Measurements from ENCODE around the gene SOX15.
"Not testable (repeated sequence)": the region's sequence is repeated elsewhere in the genome, so short reads cannot be mapped to it uniquely, and the experiment has no call there.

Gene SOX15

DNA sequence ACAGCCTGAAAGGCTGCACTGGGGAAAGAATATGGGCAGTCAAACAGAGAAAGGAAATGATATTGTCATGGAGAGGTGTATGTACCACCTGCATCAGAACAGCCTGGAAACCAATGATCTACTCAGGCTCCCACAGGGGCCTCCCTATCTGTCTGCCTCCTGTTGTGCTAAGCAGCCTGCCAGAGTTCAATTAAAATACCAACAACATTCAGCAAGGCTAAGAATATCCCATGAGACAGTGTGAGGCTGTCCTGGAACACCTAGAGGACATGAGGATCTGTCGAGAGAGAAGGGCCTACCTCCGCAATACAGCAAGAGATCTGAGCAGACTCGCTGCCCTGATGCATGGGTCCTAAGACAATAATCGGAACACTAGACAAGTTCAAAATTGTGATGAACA lies 16.4 kb upstream of the SOX15 start:
- DNase-seq, result no peak

- DNase-seq, result not testable (repeated sequence)
Observed at GRCh38 chr17:7597561-7597960, 7.7 kb upstream of the SOX15 start.

DNA sequence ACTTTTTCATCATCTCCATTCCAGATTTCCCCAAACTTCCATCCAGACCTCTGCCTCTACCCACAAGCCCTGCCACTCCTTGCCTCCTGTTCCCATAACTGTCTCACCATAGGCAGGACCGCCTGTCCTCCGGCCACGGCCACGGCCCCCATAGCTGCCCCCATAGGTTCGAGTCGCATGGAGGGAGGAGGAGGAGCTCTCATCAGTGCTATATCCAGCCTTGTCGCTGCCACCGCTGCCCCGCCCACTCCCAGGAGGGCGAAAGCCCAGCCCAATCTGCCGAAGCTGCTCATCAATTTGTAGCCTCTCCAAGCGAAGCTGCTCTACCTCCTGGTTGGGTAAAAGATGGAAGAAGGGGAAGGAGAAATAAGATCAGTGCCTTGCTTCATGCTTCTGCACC lies 3.4 kb upstream of the SOX15 start:
- no peak for DNase-seq

DNA sequence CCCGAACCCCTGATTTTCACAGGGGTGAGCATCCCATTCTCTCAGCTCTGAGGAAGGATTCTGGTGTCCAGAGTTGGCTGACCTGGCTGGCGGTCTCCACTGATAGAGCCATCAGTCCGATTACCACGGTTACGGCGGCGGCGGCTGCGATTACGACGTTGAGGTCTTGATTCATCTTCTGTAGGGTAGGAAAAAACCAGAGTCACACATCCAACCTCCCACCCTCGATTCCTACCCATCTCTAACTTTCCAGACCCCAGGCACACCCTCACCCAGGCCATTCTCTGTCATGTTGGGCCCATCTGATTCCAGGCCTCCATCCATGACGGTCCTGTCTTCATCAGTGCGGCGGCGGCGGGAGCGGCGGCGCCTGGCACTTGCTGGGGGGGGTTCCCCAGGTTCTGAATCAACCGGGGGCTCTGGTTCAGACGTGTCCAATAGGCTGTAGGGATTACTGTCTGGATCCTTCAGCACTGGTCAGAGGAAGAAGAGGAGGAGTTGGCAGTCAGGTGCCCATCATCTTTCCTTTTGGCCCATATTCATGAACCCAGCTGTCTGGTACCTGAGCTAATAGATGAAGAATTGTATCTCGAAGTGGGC lies 2.6 kb upstream of the SOX15 start:
- no peak for DNase-seq

DNA sequence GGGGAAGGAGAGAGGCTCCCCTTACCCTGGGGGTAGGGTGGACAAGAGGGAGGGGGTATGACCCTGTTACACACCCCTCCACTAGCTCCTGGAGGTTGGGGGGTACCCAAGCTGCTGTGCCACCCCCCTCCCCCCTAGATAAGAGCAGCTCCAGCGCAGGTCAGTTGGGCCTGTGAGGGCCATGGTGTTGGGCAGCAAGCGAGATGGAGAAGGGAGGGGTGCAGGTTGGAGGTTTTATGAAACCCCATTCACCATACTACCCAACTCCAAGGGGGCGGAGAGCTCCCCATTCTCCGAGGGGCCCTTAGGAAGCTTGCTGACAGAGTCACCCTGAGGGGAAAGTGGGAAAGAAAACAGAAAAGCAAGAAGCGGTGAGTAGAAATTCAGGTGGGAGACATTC lies 1.7 kb upstream of the SOX15 start:
- no peak for DNase-seq

GRCh38 chr17:7590743-7591142 lies 849 bp upstream of the SOX15 start:
- DNase-seq, result no peak

GRCh38 chr17:7589204-7589868 lies 558 bp downstream of the SOX15 start:
- DNase-seq, result peak; percentile 86

DNA sequence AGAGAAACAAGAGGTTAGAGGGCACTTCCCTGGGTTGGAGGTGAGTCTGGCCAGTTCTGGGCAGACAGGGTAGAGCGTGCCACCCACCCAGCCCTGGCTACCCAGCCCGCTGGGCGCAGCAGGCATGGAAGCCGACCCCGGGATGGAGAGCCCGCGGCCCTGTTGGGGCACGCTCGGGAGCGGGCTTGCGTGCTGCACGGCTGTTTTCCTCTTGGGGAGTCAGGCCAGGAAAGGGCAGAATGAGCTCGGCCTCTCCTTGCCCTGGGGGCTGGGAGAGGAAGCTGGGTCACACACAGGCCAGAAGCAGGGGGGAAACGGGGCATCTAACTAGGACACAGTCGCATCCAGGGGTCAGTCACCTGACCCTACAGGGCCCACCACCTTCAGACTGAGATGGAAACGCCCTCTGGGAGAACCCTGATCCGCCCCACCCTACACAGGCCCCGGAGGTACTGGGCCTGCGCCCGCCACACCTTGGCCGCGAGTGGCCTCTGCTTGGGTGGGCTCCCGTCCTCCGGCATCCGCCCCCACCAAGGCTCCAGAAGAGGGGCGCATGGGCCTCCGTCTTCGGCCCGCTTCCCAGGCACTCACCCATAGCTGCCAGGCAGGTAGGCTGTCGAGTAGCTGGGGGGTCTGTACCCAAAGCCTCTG lies 1.2 kb downstream of the SOX15 start:
- no peak for DNase-seq

GRCh38 chr17:7587420-7588151 lies 2.3 kb downstream of the SOX15 start:
- DNase-seq, result no peak

DNA sequence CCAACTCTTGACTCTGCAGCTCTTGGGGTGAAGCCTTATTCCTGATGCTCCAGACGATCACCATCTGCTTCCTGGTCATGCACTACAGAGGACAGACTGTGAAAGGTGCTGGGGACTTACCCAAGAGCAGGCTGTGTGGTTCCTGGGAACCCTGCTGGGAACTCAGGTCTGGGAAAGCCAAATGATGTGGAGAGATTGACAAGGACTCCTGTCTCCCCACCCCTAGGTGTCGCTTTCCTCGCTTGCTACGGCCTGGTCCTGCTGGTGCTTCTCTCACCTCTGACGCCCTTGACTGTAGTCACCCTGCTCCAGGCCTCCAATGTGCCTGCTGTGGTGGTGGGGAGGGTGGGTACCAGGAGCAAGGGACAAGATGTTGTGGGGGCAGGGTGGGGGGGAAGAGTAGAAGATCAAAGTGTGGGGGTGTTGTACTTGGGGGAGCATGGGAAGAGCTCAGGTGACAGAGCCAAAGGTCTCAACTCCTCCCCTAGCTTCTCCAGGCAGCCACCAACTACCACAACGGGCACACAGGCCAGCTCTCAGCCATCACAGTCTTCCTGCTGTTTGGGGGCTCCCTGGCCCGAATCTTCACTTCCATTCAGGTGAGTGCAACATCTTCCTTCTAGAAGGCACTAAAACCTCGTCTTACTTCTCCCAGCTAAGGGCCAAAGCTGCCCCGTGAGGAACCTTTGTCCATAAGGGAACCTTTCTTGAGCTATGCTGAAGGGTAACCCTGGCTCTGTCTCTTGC lies 3.0 kb downstream of the SOX15 start:
- DNase-seq, result no peak

DNA sequence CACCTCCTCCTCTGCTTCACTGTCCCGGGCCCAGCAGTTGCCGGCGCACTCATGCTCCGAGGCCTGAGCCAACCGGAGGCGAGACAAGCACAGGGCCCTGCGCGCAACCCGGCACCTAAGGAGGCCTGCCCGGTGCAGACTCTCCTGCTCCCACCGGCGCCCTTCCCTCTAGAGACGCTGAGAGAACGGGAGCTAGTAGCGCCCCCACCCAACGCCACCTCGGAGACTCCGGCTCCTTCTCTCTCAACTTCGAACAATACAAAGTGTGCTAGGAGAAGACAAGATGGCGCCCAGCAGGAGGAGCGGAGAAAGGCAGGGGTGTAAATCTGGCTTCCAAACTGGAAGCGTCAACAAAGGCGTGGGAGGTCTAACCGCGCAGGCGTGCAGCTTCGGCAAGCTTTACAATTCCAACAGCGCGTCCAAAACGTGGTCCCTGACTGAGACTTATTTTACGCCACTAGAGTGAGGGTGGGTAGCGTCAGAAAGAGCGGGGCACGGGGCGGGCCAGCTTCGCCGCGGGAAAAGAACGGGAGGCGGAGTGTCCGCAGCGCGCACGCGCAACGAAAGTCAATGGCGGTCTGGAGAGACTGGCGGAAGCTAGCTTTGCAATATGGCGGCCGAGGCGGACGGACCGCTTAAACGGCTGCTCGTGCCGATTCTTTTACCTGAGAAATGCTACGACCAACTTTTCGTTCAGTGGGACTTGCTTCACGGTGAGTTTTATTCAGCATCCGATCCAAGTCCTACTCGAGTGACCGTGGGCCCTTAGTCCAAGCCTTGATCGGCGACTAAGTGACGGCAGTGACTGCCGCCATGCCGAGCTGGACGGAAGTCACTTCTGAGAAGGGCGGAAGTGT lies 6.4 kb downstream of the SOX15 start, which contains the start of gene MPDU1:
Gene MPDU1 (plus strand): TSS at position 600 of the 857 bp plus-strand sequence. CDS start 11 bp downstream, at position 611.
- peak; percentile 98 for DNase-seq

DNA sequence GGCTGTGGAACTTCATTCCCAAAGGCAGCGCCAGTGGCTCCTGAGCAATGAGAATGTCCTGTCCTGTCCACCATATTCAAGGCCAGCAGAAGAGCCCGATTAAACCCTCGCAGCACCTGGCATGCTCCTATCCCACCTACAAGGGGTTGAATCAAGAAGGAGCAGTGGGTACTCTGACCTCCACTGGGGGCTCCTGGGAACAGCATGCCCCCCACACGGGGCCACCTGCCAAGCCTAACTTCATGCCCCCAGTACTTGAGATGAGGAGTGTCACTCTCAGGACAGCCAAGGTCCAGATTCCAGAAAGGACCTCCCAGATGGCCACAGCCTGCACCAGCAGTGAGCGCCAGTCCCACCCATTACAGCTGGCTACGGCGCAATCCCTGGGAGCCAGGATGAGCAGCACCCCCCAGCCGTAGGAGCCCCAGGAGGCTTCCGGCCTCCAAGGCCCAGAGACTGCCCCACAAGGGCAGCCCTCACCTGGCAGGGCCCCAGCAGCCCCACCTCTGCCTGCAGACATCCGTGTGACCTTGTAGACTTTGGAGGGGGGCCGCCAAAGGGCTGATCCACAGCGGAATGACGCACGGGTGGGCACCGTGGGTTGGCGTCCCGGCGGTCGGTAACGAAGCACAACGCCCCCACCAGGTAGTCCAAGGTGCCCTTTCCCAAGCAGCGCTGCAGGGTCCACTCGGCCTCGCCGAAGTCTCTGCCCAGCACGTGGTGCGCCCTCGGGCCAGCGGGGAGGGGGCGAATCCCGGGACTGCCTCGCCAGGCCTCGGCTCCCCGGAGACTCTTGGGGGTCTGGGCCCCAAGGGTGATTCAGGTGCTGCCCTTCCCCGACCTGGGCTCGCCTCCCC lies 7.3 kb downstream of the SOX15 start:
- no peak for DNase-seq

- DNase-seq, result no peak
Observed at GRCh38 chr17:7580604-7581575, 9.0 kb downstream of the SOX15 start.

GRCh38 chr17:7579834-7580603 lies 9.9 kb downstream of the SOX15 start:
- DNase-seq, result no peak

GRCh38 chr17:7579001-7579833 lies 10.7 kb downstream of the SOX15 start, which contains the start of gene CD68:
Gene CD68, plus strand, starts transcription at chr17:7579638. Its CDS starts 40 bp downstream, at chr17:7579678.
- peak; percentile 90 for DNase-seq

DNA sequence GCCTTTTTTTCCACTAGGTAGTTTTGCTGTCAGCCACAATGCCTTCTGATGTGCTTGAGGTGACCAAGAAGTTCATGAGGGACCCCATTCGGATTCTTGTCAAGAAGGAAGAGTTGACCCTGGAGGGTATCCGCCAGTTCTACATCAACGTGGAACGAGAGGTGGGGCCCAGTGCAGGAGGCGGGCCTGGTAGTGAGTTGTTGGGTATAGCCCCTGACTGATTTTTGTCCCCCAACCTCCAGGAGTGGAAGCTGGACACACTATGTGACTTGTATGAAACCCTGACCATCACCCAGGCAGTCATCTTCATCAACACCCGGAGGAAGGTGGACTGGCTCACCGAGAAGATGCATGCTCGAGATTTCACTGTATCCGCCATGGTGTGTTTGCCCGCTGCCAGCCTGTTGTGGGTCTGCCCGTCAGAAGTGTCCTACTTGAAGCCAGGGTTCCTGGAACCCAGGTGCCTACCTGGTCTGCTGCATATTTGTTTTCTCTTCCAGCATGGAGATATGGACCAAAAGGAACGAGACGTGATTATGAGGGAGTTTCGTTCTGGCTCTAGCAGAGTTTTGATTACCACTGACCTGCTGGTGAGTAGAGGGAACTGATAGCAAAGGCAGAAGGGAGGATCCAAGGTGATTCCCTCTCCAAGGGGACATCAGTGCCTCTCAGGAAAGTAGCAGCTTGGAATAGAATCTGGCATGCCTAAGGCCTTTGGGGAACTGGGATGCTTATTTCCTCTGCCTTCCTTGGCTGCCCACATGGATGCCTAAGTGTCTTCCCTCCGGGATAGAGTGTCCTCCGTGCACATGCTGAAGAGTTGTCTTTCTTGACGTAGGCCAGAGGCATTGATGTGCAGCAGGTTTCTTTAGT lies 12.3 kb downstream of the SOX15 start:
- no peak for DNase-seq
